ENCODE results near the gene PATZ1. TPM values are rescaled to one million over a fixed set of nuclear protein-coding genes. Genes with fewer than 3 reads are reported as not detected.

Gene PATZ1
- total RNA-seq, 4 donors from 2014 or later, result 15.7 to 18.0 (median 17.7) TPM

DNA sequence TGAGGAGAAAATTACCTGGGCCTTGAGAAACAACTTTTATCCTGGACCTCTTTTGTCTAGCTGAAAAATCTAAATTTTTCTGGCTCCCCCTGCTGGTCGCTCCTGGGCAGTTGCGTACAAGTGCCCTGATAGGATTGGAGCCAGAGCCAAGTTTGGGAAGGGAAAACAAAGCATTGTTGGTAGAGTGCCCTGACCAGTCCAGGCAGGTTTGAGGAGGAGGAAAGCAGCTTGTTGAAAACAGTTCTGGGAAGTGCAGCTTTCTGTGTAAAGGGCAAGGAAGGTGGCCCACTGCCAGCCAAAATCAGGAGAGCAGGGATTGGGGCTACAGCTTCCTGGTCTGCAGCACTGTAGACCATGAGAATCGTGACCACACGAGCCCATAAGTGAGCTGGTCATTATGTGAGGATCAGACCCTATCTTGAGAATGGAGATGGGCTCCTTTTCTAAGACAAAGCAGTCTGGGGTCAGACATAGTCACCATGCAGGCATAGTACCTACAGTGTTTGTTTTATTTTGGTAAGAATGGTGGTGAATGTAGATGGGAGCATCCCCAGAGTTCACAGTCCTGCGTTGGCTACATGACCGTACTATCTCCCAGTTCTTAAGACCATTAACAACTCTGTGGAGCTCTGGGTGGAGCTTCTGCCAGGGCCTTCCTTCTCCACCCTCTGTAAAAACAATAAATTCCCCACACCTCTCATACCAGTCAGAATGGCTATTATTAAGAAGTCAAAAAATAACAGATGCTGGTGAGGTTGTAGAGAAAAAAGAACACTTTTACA is 32.6 kb downstream of the PATZ1 start:
- ATAC-seq, result peak; percentile 95
- Histone ChIP-seq H3K27me3 (no peaks in the 10 kb centered on the region), H3K9me3 (peaks cover 0 to 7% (median 0%) of the 10 kb centered on the region in 3 donors), H3K36me3 (no peaks in the 10 kb centered on the region), H3K4me1 (peaks cover 0 to 14% (median 8%) of the 10 kb centered on the region in 3 donors), H3K27ac (peak overlapping the region in 3 of 4 donors; percentile 55 to 65 (median 64)), H3K4me3 (no peak overlapping the region)
- no peak for TF ChIP-seq POLR2A (IDR thresholded peaks at IDR 0.05)
- TF ChIP-seq EP300 (IDR thresholded peaks at IDR 0.05), result no peak
- TF ChIP-seq CTCF (IDR thresholded peaks at IDR 0.05), result peak; percentile 74 to 84 (median 83)
- peak; percentile 82 for TF ChIP-seq POLR2AphosphoS5 (IDR thresholded peaks at IDR 0.05)
- 10 to 24% methylated on average over 3 to 5 of the region's 6 CpGs for WGBS, 2 donors (ENCODE audit: low coverage in 1 of 2)

DNA sequence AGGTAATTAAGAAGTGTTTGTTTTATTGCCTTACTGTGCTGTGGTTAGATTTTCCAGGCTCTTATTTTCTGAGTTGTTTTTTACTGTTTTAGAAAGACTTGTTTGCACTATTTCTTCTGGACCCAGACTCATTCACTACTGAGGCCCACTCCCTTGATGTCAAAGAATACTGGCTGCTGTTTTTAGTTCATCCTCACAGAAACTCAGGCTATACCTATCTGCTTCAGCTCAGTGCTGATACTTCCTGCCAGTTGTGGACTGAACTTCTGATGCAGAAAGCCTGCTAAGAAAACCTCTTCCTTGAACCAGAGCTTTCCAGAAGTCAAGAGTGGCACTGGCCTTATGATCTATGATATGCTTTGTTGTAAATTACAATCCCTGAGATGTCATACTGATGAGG is 38.0 kb downstream of the PATZ1 start:
- Histone ChIP-seq H3K4me1 (peaks cover 0 to 6% (median 2%) of the 10 kb centered on the region in 3 donors), H3K4me3 (no peak overlapping the region), H3K27me3 (no peaks in the 10 kb centered on the region), H3K36me3 (no peaks in the 10 kb centered on the region), H3K27ac (no peak overlapping the region), H3K9me3 (no peaks in the 10 kb centered on the region)
- no peak for TF ChIP-seq CTCF (IDR thresholded peaks at IDR 0.05)
- TF ChIP-seq POLR2A (IDR thresholded peaks at IDR 0.05), result no peak
- TF ChIP-seq EP300 (IDR thresholded peaks at IDR 0.05), result no peak
- no peak for TF ChIP-seq POLR2AphosphoS5 (IDR thresholded peaks at IDR 0.05)
- no peak for ATAC-seq

GRCh38 chr22:31305194-31305593 is 41.0 kb downstream of the PATZ1 start:
- Histone ChIP-seq H3K27ac (no peak overlapping the region), H3K9me3 (no peaks in the 10 kb centered on the region), H3K36me3 (no peaks in the 10 kb centered on the region), H3K27me3 (no peaks in the 10 kb centered on the region), H3K4me1 (no peaks in the 10 kb centered on the region), H3K4me3 (no peak overlapping the region)
- TF ChIP-seq EP300 (IDR thresholded peaks at IDR 0.05) (no peak), POLR2A (IDR thresholded peaks at IDR 0.05) (no peak), CTCF (IDR thresholded peaks at IDR 0.05) (no peak), POLR2AphosphoS5 (IDR thresholded peaks at IDR 0.05) (no peak)
- WGBS, 2 donors (ENCODE audit: low coverage in 1 of 2), result 81 to 87% methylated on average over 3 of the region's 3 CpGs
- ATAC-seq, result no peak

DNA sequence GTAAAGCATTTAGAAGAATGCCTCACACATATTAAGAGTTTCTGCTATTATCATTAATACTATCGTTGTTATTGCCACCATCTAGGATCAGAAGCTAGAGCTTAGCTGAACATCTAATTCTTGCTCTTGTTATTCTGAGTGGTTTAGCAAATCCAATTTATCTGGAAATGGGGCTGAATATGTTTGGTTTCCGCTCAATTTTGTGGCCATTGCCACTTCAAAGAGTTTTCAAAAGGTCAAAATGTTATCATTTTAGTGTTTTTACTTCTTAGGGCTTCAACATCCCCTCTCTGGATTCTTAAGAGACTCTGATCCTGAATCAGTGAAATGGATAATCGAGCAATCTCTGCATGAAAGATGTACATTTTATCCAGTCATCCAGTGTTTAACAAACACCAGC is 43.6 kb downstream of the PATZ1 start:
- Histone ChIP-seq H3K9me3 (no peaks in the 10 kb centered on the region), H3K4me3 (no peak overlapping the region), H3K27ac (no peak overlapping the region), H3K4me1 (no peaks in the 10 kb centered on the region), H3K27me3 (no peaks in the 10 kb centered on the region), H3K36me3 (no peaks in the 10 kb centered on the region)
- ATAC-seq, result no peak
- WGBS, 2 donors (ENCODE audit: low coverage in 1 of 2), result 92 to 93% methylated on average over 3 of the region's 3 CpGs
- TF ChIP-seq CTCF (IDR thresholded peaks at IDR 0.05), result no peak
- no peak for TF ChIP-seq EP300 (IDR thresholded peaks at IDR 0.05)
- TF ChIP-seq POLR2AphosphoS5 (IDR thresholded peaks at IDR 0.05), result no peak
- TF ChIP-seq POLR2A (IDR thresholded peaks at IDR 0.05), result no peak

DNA sequence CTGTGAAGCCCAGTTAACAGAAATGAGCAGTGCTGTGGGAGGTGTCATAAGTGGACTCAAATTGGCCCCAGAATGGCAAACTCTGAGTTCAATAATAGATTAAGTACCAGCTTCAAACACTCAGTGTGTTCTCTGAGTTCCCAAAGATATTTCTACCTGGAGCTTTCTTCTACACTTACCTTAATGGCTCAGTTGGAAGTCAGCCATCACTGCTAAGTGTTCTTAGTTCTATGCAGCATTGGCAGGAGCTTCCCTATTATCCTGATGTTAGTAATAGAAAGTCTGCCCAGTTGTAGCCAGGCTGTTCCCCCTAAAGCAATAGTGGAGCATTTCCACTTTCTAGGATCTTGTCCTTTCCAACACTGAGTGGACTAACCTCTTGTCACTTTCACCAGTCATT is 44.1 kb downstream of the PATZ1 start:
- no peaks in the 10 kb centered on the region for H3K36me3 ChIP-seq
- H3K4me3 ChIP-seq, result no peak overlapping the region
- H3K27ac ChIP-seq, result no peak overlapping the region
- no peaks in the 10 kb centered on the region for H3K9me3 ChIP-seq
- H3K4me1 ChIP-seq, result peaks cover 0 to 4% (median 2%) of the 10 kb centered on the region in 3 donors
- no peaks in the 10 kb centered on the region for H3K27me3 ChIP-seq
- ATAC-seq, result no peak
- TF ChIP-seq POLR2AphosphoS5 (IDR thresholded peaks at IDR 0.05) (no peak), POLR2A (IDR thresholded peaks at IDR 0.05) (no peak), CTCF (IDR thresholded peaks at IDR 0.05) (no peak), EP300 (IDR thresholded peaks at IDR 0.05) (no peak)
